Prostate gland (tissue), 2 donors: Measurements from ENCODE around the gene INPP5E. TPM values are rescaled to one million over a fixed set of nuclear protein-coding genes. Genes with fewer than 3 reads are reported as not detected.

Source experiments
- DNase-seq: peaks from one replicate; pipeline ENCODE4 v3.0.0-alpha.2; 2019; ENCODE audit warnings: low spot score
- H3K27ac ChIP-seq, 2 donors: fragments of 200-600 bp; sonication (generic); 2 replicates each; pipeline ENCODE4 v1.5.1; 2017 to 2019
- H3K27me3 ChIP-seq: fragments of 200-600 bp; sonication (generic); replicated peaks from 2 replicates; pipeline ENCODE4 v1.5.1; 2019; ENCODE audit not compliant: insufficient read depth
- H3K36me3 ChIP-seq, 2 donors: fragments of 200-600 bp; sonication (generic); 1 replicate in 1 of 2; 2 replicates in 1 of 2; pipeline versions ENCODE4 v1.5.1 to v1.8.1; 2017 to 2019
- H3K4me1 ChIP-seq: fragments of 200-600 bp; sonication (generic); replicated peaks from 2 replicates; pipeline ENCODE4 v1.5.1; 2019
- H3K4me3 ChIP-seq, 2 donors: fragments of 200-600 bp; sonication (generic); 2 replicates each; pipeline ENCODE4 v1.5.1; 2017 to 2019
- H3K9me3 ChIP-seq: fragments of 200-600 bp; sonication (generic); 2 replicates; pipeline ENCODE4 v1.5.1; 2017
- POLR2A ChIP-seq: fragments of 450-650 bp; IDR thresholded peaks from one replicate; pipeline ENCODE4 v1.6.1; 2016; ENCODE audit warnings: antibody characterized with exemption, mild to moderate bottlenecking
- POLR2AphosphoS5 ChIP-seq: sonication (generic); formaldehyde crosslinking; IDR thresholded peaks from one replicate; pipeline ENCODE4 v1.6.1; 2017; ENCODE audit warnings: antibody characterized with exemption
- WGBS: methylation state at CpG from one replicate; pipeline ENCODE4 v1.1.5; 2018; 5-methylcytosine and 5-hydroxymethylcytosine counted together
- intact Hi-C: fragments of 100-400 bp; cut with DNase I; formaldehyde crosslinking; loops from one replicate; pipeline ENCODE4 v1.14.2; 2022
- total RNA-seq, 2 donors: library from RNA; depleted of rRNA; stranded (reverse); fragments of >200 nt; gene quantifications; one replicate each; pipeline ENCODE4 v1.1.0, GENCODE V29; 2016
- TF ChIP-seq, protein P1 (sequence below), 4 experiments: fragments of 200-600 bp in 2 of 4; fragments of 450-650 bp in 2 of 4; sonication (generic) in 2 of 4; IDR thresholded peaks; 1 replicate in 3 of 4; 2 replicates in 1 of 4; pipeline ENCODE4 v1.5.1; 2016 to 2019; ENCODE audit warnings: antibody characterized with exemption in 4 of 4, mild to moderate bottlenecking in 2 of 4, moderate library complexity in 2 of 4

The INPP5E gene
- total RNA-seq, 2 donors from 2014 or later: 10.7 to 22.7 TPM

DNA sequence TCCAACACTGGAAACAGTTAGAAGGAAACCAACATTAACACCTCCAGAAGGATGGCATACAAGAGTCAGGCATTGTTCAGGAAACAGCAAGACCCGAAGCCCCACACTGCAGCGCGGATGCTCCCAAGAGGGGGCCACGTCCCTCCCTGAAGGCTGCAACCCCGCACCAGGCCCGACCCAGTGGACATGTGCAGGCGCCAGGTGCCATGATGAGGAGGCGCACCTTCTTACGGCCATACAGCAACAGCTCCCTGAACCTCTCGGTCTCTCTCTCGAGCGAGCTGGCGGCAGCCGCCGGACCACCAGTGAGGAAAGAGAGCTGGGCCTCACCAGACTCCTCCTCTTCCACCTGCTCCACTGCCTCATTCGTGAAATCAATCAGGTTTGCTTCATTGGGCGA lies 23.0 kb upstream of the INPP5E start:
- intact Hi-C loops: no loop called here

DNA sequence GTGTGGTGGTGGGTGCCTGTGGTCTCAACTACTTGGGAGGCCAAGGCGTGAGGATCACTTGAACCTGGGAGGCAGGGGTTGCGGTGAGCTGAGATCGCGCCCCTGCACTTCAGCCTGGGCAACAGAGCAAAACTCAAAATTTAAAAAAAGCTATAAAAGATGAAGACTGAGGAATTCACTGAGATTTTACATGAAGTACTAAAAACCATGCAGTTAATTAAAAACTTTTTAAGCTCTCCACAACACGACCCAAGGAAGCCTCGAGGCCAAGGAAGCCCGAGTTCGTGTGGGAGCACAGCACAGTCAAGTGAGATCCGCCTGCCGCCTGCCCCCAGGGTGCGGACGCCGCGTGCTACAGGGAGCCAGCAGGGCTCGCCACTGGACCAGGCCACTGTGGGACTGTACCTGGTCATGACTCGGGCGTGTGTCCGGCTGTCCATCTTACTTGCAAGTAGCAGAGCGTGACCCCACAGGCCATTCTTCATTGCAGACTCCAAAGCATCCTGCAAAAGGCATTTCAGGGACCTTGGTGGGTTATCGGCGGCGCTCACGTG lies 21.2 kb upstream of the INPP5E start:
- Histone ChIP-seq H3K9me3 (no peaks in the 10 kb centered on the region), H3K4me3 (no peak overlapping the region), H3K27me3 (no peaks in the 10 kb centered on the region), H3K27ac (no peak overlapping the region), H3K4me1 (no peaks in the 10 kb centered on the region), H3K36me3 (peaks cover 29 to 48% of the 10 kb centered on the region in 2 donors)
- TF ChIP-seq POLR2AphosphoS5 (no peak), POLR2A (no peak)
- TF ChIP-seq, protein P1, sequence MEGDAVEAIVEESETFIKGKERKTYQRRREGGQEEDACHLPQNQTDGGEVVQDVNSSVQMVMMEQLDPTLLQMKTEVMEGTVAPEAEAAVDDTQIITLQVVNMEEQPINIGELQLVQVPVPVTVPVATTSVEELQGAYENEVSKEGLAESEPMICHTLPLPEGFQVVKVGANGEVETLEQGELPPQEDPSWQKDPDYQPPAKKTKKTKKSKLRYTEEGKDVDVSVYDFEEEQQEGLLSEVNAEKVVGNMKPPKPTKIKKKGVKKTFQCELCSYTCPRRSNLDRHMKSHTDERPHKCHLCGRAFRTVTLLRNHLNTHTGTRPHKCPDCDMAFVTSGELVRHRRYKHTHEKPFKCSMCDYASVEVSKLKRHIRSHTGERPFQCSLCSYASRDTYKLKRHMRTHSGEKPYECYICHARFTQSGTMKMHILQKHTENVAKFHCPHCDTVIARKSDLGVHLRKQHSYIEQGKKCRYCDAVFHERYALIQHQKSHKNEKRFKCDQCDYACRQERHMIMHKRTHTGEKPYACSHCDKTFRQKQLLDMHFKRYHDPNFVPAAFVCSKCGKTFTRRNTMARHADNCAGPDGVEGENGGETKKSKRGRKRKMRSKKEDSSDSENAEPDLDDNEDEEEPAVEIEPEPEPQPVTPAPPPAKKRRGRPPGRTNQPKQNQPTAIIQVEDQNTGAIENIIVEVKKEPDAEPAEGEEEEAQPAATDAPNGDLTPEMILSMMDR (IDR thresholded peaks at IDR 0.05): no peak
- DNase-seq: no peak
- intact Hi-C loops: no loop called here
- WGBS: 95% methylated on average over 23 of the region's 23 CpGs

More for the DNA sequence above, 23.0 kb upstream of the INPP5E start:
- no peaks in the 10 kb centered on the region for H3K9me3 ChIP-seq
- no peak overlapping the region for H3K4me3 ChIP-seq
- WGBS: 99% methylated on average over 17 of the region's 17 CpGs
- no peaks in the 10 kb centered on the region for H3K4me1 ChIP-seq
- H3K36me3 ChIP-seq: peaks cover 22 to 35% of the 10 kb centered on the region in 2 donors
- TF ChIP-seq, protein P1 (IDR thresholded peaks at IDR 0.05): no peak
- TF ChIP-seq POLR2A (no peak), POLR2AphosphoS5 (no peak)
- no peaks in the 10 kb centered on the region for H3K27me3 ChIP-seq
- H3K27ac ChIP-seq: no peak overlapping the region
- no peak for DNase-seq

DNA sequence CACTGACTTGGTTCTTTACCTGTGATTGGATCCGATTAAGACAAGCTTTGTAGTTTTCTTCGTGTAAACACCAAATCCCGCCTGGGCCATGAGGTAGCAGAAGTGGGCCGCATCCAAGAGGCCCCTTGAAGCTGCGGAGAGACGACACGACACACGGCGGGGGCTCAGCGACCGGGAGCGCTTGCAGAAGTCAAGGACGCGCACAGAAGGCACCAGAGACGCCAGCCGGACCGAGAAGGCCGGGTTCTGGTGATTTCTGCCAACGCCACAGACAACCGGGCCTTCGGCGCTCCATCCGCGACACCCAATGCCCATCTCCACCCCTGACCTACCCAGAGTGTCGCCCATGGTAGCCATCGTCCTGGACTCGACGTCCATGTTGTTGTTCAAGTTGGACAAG lies 19.8 kb upstream of the INPP5E start:
- DNase-seq: no peak
- no peaks in the 10 kb centered on the region for H3K4me1 ChIP-seq
- H3K27ac ChIP-seq: no peak overlapping the region
- no peaks in the 10 kb centered on the region for H3K9me3 ChIP-seq
- H3K27me3 ChIP-seq: no peaks in the 10 kb centered on the region
- WGBS: 93% methylated on average over 28 of the region's 28 CpGs
- peaks cover 25 to 49% of the 10 kb centered on the region in 2 donors for H3K36me3 ChIP-seq
- no peak overlapping the region for H3K4me3 ChIP-seq
- TF ChIP-seq POLR2A (no peak), POLR2AphosphoS5 (no peak)
- TF ChIP-seq, protein P1 (IDR thresholded peaks at IDR 0.05): no peak
- intact Hi-C loops: no loop called here

DNA sequence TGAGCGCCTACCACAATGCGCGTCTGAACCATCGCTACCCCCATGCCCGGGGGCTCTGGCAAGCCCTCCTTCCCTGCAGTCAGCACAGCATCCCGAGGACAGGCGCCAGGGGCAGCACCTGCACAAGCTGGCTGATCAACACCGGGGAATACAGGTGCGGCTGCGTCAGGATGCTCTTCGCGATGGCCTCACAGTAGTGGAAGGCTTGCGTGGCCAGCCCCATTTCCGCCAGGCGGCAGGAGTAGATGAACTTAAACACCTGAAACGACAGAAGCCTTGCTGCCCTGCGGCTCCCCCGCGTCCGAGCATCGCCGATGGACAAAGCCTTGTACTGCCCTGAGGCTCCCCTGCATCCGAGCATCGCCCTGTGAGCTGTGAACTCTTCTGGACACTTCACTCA lies 17.7 kb upstream of the INPP5E start:
- Histone ChIP-seq H3K9me3 (no peaks in the 10 kb centered on the region), H3K27me3 (no peaks in the 10 kb centered on the region), H3K4me3 (no peak overlapping the region), H3K27ac (no peak overlapping the region), H3K36me3 (peaks cover 19 to 39% of the 10 kb centered on the region in 2 donors), H3K4me1 (no peaks in the 10 kb centered on the region)
- no peak for DNase-seq
- intact Hi-C loops: no loop called here
- WGBS: 89% methylated on average over 23 of the region's 24 CpGs
- TF ChIP-seq, protein P1 (IDR thresholded peaks at IDR 0.05): no peak
- TF ChIP-seq POLR2A (no peak), POLR2AphosphoS5 (no peak)

DNA sequence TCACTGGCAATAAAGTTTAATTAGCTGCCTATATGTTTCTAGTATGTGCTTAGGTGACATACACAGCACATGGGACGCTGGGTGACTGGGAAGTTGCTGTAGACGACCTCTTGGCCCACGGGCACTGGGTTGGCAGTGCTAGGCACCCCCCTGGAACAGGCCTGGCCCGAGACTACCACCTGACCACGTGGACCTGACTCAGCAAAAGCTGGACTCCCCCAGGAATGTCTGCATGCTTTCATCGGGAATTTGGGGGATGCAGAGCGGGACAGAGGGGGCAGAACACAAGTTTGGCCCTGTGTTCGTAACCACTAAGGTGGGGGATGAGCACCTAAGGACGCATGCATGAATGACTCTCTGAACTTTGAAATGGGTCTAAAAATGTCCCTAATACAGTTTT lies 16.6 kb upstream of the INPP5E start:
- 87% methylated on average over 8 of the region's 9 CpGs for WGBS

More for the DNA sequence above, 16.6 kb upstream of the INPP5E start:
- no peak overlapping the region for H3K27ac ChIP-seq
- no peaks in the 10 kb centered on the region for H3K4me1 ChIP-seq
- TF ChIP-seq POLR2AphosphoS5 (no peak), POLR2A (no peak)
- TF ChIP-seq, protein P1 (IDR thresholded peaks at IDR 0.05): no peak
- no peak overlapping the region for H3K4me3 ChIP-seq
- H3K9me3 ChIP-seq: no peaks in the 10 kb centered on the region
- intact Hi-C loops: no loop called here
- no peaks in the 10 kb centered on the region for H3K27me3 ChIP-seq
- DNase-seq: no peak
- peaks cover 19 to 47% of the 10 kb centered on the region in 2 donors for H3K36me3 ChIP-seq
